Heart right ventricle (tissue), 16 donors: ENCODE measurements around the gene TRIM6. TPM values are rescaled to one million over a fixed set of nuclear protein-coding genes. Genes with fewer than 3 reads are reported as not detected.

Experiments
- ATAC-seq, 8 donors: fragments of 200-7000 bp; cut with Tn5 transposase; one replicate each; pipeline ENCODE4 v1.9.1; 2020; ENCODE audit warnings: mild to moderate bottlenecking in 8 of 8, moderate library complexity in 8 of 8, moderate number of reproducible peaks in 1 of 8
- DNase-seq, 2 donors: peaks; one replicate each; pipeline ENCODE4 v3.0.0-alpha.2; 2020
- H3K27ac ChIP-seq, 10 donors: fragments of 200-600 bp; sonication (generic) in 2 of 10; one replicate each; pipeline versions ENCODE4 v1.5.0 to v1.8.0; 2020 to 2022; ENCODE audit warnings: mild to moderate bottlenecking in 3 of 10
- H3K27me3 ChIP-seq, 7 donors: fragments of 200-600 bp; one replicate each; pipeline ENCODE4 v1.8.0; 2021 to 2022; ENCODE audit warnings: mild to moderate bottlenecking in 2 of 7
- H3K36me3 ChIP-seq, 9 donors: fragments of 200-600 bp; sonication (generic) in 1 of 9; one replicate each; pipeline versions ENCODE4 v1.5.0 to v1.8.0; 2020 to 2022; ENCODE audit warnings: mild to moderate bottlenecking in 2 of 9
- H3K4me1 ChIP-seq, 9 donors: fragments of 200-600 bp; sonication (generic) in 1 of 9; one replicate each; pipeline versions ENCODE4 v1.5.0 to v1.8.0; 2020 to 2022; ENCODE audit warnings: mild to moderate bottlenecking in 4 of 9
- H3K4me3 ChIP-seq, 10 donors: fragments of 200-600 bp; sonication (generic) in 2 of 10; one replicate each; pipeline versions ENCODE4 v1.5.0 to v1.8.0; 2020 to 2022; ENCODE audit warnings: mild to moderate bottlenecking in 7 of 10, moderate library complexity in 2 of 10
- H3K9me3 ChIP-seq, 11 donors: fragments of 200-600 bp in 10 of 11; sonication (generic) in 2 of 11; one replicate each; pipeline versions ENCODE4 v1.5.0 to v1.8.0; 2013 to 2022; ENCODE audit warnings: mild to moderate bottlenecking in 2 of 11, control low read depth in 1 of 11, moderate library complexity in 1 of 11
- WGBS, 2 donors: extraction: QIAGEN DNeasy Blood & Tissue Kit; methylation state at CpG; one replicate each; pipeline ENCODE4 v1.1.7; 2013; ENCODE audit warnings: inconsistent platforms in 1 of 2; 5-methylcytosine and 5-hydroxymethylcytosine counted together
- intact Hi-C, 10 donors: fragments of 100-400 bp; cut with DNase I; formaldehyde crosslinking; loops; one replicate each; pipeline versions ENCODE4 v1.11.1 to v1.14.2; 2022
- polyA plus RNA-seq, 2 donors: library from polyadenylated mRNA; stranded (reverse); fragments of 200-250 nt; gene quantifications; one replicate each; pipeline ENCODE4 v1.2.3, GENCODE V29; 2013
- total RNA-seq, 10 donors: library from RNA; stranded (reverse); fragmentation: NEBNext Ultra II Directional in 3 of 10; extraction: Animal tissue kit (Norgen Biotek cat#: 25700) in 3 of 10; gene quantifications; one replicate each; pipeline versions ENCODE4 v1.2.1 to v1.2.4, GENCODE V29; 2021 to 2023
- TF ChIP-seq, protein P1 (sequence below), 9 donors: fragments of 200-600 bp; sonication (generic) in 2 of 9; IDR thresholded peaks; one replicate each; pipeline versions ENCODE4 v1.5.0 to v1.8.0; 2021 to 2022; ENCODE audit warnings: antibody characterized with exemption in 9 of 9, mild to moderate bottlenecking in 5 of 9, moderate library complexity in 1 of 9
- donor health status: Arrhythmogenic right ventricular cardiomyopathy.
- donor health status: ischemic (EF 13 %, LVEDD 7.1; RV severe dilation, severe dysfunction).
- donor health status: healthy with polysubstance abuse.
- donor health status: DM: no; HTN: yes; CAD: no.
- donor health status: DM: no; HTN: no; CAD: no.
- donor health status: ischemic (EF 25% LVEDD 6.9; RV normal size, moderate dysfunction).
- donor health status: ischemic (EF 25% LVEDD 5.7; RV mildly dilated, moderate dysfunction).
- donor health status: healthy.
- donor health status: DM: yes; HTN: yes; CAD: no.
- donor health status: Ischemic cardiomyopathy.
- donor health status: ischemic (EF 35%, LVEDD 5.7; RV mildly dilated, moderate dysfunction).
- donor health status: nonischemic (EF 11% LVEDD 7.7; RV severe dilation, severe dysfunction).
- donor health status: DM: yes; HTN: yes; CAD: no.
- donor health status: PGD.
- donor health status: ischemic (EF 29% LVEDD 5.4; RV normal size, mild dysfunction).
- donor health status: nonischemic (EF 23%, LVEDD 6.1; RV moderate dilation, normal function).

TRIM6 gene
- total and polyA plus RNA-seq, 12 donors = 0.38 to 2.2 (median 0.85) TPM

DNA sequence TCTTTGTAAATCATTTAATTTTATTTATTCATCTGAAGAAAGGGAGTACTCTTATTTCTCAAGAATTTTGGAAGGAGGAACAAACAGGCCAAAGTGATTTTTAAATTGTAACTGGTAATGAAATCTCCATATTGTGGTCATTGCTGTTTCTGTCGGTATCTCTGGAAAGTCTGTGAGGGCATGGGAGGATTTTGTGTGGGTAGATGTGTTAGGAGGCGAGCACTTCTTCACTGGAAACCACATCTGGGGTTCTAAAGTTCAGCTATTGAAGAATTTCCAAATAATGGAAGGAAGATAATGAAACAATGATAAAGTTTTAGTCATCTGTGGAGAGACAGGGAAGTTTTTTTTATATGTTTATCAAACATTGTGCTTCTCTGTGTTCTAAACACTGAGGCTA, 35.0 kb downstream of the TRIM6 start:
- H3K4me3 ChIP-seq = no peak overlapping the region
- ATAC-seq = no peak
- WGBS, 2 donors = 87 to 91% methylated on average over 2 of the region's 2 CpGs
- no peaks in the 10 kb centered on the region for H3K27me3 ChIP-seq
- intact Hi-C loops = no loop called here
- no peaks in the 10 kb centered on the region for H3K9me3 ChIP-seq
- H3K4me1 ChIP-seq = peaks cover 0 to 2% (median 0%) of the 10 kb centered on the region in 9 donors
- TF ChIP-seq, protein P1, sequence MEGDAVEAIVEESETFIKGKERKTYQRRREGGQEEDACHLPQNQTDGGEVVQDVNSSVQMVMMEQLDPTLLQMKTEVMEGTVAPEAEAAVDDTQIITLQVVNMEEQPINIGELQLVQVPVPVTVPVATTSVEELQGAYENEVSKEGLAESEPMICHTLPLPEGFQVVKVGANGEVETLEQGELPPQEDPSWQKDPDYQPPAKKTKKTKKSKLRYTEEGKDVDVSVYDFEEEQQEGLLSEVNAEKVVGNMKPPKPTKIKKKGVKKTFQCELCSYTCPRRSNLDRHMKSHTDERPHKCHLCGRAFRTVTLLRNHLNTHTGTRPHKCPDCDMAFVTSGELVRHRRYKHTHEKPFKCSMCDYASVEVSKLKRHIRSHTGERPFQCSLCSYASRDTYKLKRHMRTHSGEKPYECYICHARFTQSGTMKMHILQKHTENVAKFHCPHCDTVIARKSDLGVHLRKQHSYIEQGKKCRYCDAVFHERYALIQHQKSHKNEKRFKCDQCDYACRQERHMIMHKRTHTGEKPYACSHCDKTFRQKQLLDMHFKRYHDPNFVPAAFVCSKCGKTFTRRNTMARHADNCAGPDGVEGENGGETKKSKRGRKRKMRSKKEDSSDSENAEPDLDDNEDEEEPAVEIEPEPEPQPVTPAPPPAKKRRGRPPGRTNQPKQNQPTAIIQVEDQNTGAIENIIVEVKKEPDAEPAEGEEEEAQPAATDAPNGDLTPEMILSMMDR (IDR thresholded peaks at IDR 0.05) = no peak
- DNase-seq = no peak
- H3K36me3 ChIP-seq = peaks cover 0 to 40% (median 12%) of the 10 kb centered on the region in 9 donors
- H3K27ac ChIP-seq = no peak overlapping the region

- no peaks in the 10 kb centered on the region for H3K9me3 ChIP-seq
- TF ChIP-seq, protein P1 (IDR thresholded peaks at IDR 0.05) = no peak
- H3K4me3 ChIP-seq = no peak overlapping the region
- H3K36me3 ChIP-seq = peaks cover 0 to 47% (median 12%) of the 10 kb centered on the region in 9 donors
- intact Hi-C loops = no loop called here
- DNase-seq = no peak
- WGBS, 2 donors = 82 to 83% methylated on average over 5 of the region's 5 CpGs
- H3K4me1 ChIP-seq = no peaks in the 10 kb centered on the region
- no peak for ATAC-seq
- H3K27me3 ChIP-seq = no peaks in the 10 kb centered on the region
- H3K27ac ChIP-seq = no peak overlapping the region
These were observed 35.7 kb downstream of the TRIM6 start for GRCh38 chr11:5631969-5632635.

GRCh38 chr11:5639953-5640352, 43.5 kb downstream of the TRIM6 start:
- TF ChIP-seq, protein P1 (IDR thresholded peaks at IDR 0.05) = no peak
- peaks cover 0 to 8% (median 0%) of the 10 kb centered on the region in 11 donors for H3K9me3 ChIP-seq
- H3K27me3 ChIP-seq = no peaks in the 10 kb centered on the region
- no peak for ATAC-seq
- H3K27ac ChIP-seq = no peak overlapping the region
- 90 to 91% methylated on average over 1 of the region's 1 CpG for WGBS, 2 donors
- no peak overlapping the region for H3K4me3 ChIP-seq
- H3K36me3 ChIP-seq = peaks cover 0 to 92% (median 31%) of the 10 kb centered on the region in 9 donors
- no peak for DNase-seq
- no peaks in the 10 kb centered on the region for H3K4me1 ChIP-seq
- intact Hi-C loops = no loop called here

- no peak overlapping the region for H3K4me3 ChIP-seq
- no peaks in the 10 kb centered on the region for H3K27me3 ChIP-seq
- intact Hi-C loops = no loop called here
- no peaks in the 10 kb centered on the region for H3K4me1 ChIP-seq
- no peak overlapping the region for H3K27ac ChIP-seq
- peaks cover 0 to 8% (median 0%) of the 10 kb centered on the region in 11 donors for H3K9me3 ChIP-seq
- peaks cover 0 to 56% (median 24%) of the 10 kb centered on the region in 9 donors for H3K36me3 ChIP-seq
- TF ChIP-seq, protein P1 (IDR thresholded peaks at IDR 0.05) = no peak
- no peak for ATAC-seq
- no peak for DNase-seq
These were observed 47.1 kb downstream of the TRIM6 start for GRCh38 chr11:5643585-5643984.
